ENCODE measurements around the gene PDE11A.

Gene PDE11A

DNA sequence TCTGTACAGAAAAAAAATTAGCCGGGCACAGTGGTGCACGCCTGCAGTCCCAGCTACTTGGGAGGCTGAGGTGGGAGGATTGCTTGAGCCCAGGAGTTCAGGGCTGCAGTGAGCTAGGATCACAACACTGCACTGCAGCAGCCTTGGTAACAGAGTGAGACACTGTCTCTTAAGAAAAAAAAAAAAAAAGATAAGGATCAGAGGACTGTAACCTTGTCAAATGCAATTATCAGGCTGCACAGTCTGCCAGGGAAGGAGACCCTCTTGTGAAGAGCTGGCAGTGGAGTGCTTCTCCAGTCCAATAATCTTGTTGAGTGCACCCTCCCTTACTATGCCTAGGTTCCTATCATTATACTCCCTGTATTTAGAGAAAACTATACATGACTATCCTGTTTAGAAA lies 330.7 kb downstream of the PDE11A start:
- FAIRE-seq, result no peak
- TF ChIP-seq PAX5 (IDR thresholded peaks at IDR 0.05; ENCODE audit: insufficient read depth, low read length, severe bottlenecking) (no peak), POU2F2 (IDR thresholded peaks at IDR 0.05; ENCODE audit: low read depth, low read length) (no peak), SPI1 (IDR thresholded peaks at IDR 0.05; ENCODE audit: low read depth, low read length) (no peak), POLR2AphosphoS5 (IDR thresholded peaks at IDR 0.05; ENCODE audit: low read depth, low read length) (no peak), POLR2A (IDR thresholded peaks at IDR 0.05; ENCODE audit: low read depth, low read length) (no peak), TAF1 (IDR thresholded peaks at IDR 0.05; ENCODE audit: low read depth, low read length) (no peak)
- no peak for DNase-seq (ENCODE audit: insufficient read length, low spot score)

DNA sequence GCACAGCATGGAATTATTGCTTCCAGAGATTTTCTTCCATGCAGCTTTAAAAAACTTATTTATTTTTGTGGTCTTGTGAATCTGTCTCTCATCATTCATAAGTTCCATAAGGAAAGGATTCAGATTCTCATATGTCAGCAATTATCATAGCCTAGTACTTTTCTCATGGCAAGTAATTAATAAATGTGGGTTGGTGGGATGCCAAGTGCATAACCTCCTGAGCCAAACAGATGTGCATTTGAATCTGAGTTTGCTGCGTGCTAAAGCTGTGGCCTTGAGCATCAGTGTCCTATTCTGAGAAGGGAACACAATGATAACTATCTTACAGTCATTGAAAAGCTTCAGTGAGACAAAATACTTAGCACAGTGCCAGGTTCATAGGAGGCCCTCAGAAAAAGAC lies 331.9 kb downstream of the PDE11A start:
- FAIRE-seq, result no peak
- no peak for TF ChIP-seq PAX5 (IDR thresholded peaks at IDR 0.05; ENCODE audit: insufficient read depth, low read length, severe bottlenecking)
- TF ChIP-seq POU2F2 (IDR thresholded peaks at IDR 0.05; ENCODE audit: low read depth, low read length), result no peak
- TF ChIP-seq SPI1 (IDR thresholded peaks at IDR 0.05; ENCODE audit: low read depth, low read length), result no peak
- no peak for TF ChIP-seq POLR2A (IDR thresholded peaks at IDR 0.05; ENCODE audit: low read depth, low read length)
- TF ChIP-seq POLR2AphosphoS5 (IDR thresholded peaks at IDR 0.05; ENCODE audit: low read depth, low read length), result no peak
- TF ChIP-seq TAF1 (IDR thresholded peaks at IDR 0.05; ENCODE audit: low read depth, low read length), result no peak
- no peak for DNase-seq (ENCODE audit: insufficient read length, low spot score)

DNA sequence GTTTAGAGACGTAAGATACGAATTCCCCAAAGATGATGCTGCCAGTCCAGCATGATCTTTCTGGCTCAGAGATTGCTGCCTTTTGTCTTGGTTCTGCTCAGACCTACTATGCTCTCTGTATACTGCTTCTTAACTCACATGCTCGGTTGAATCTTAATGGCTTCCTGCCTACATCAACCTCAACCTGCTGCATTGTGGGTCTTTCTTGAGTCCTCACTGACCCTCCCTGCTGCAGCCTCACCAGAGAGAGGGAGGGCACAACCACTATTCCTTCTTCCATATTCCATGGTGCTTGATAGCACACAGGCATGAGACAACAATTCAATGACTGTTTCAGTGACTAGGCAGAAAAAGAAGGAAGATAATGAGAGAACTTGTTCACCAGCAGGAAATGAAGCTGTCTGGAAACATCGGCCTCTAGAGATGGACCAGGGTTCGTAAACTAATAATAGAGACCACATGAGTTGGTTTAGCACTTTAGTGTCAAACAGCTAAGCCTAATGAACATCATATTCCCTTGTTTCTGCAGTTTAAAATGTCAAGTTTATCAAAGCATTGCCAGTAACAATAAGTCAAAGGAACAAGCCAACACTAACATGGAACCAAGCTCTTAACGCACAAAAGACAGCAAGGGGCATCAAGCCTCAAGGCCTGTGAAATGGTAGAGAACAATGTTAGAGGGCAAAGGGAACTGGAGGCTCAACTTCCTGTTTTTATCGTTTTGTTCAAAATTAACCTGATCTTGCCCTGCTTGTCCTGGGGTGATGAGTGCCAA lies 333.9 kb downstream of the PDE11A start:
- TF ChIP-seq POU2F2 (IDR thresholded peaks at IDR 0.05; ENCODE audit: low read depth, low read length) (no peak), POLR2AphosphoS5 (IDR thresholded peaks at IDR 0.05; ENCODE audit: low read depth, low read length) (no peak), SPI1 (IDR thresholded peaks at IDR 0.05; ENCODE audit: low read depth, low read length) (no peak), TAF1 (IDR thresholded peaks at IDR 0.05; ENCODE audit: low read depth, low read length) (no peak), POLR2A (IDR thresholded peaks at IDR 0.05; ENCODE audit: low read depth, low read length) (no peak), PAX5 (IDR thresholded peaks at IDR 0.05; ENCODE audit: insufficient read depth, low read length, severe bottlenecking) (no peak)
- no peak for DNase-seq (ENCODE audit: insufficient read length, low spot score)
- FAIRE-seq, result no peak

DNA sequence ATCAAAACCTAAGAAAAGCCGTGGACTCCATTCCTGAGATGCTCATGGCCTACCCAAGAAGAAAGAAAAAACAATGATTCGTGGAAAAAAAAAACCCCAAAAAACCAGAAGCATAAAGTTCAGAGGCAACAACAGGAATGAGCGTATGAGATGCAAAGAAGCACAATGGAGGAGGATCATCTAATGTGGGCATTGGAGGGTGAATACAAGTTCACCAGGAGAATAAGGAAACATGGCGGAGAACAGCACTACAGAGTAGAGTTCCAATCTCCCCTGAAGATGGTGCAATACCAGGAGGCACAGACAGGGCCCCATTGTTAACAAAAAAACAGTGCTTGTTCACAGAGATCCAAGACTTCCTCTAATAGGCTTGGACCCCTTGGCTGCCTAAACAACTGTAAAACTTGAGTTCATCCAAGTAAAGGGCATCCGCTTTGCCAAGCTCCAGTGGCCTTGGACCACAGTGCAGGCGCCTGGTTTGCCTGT lies 337.2 kb downstream of the PDE11A start:
- no peak for FAIRE-seq
- no peak for DNase-seq (ENCODE audit: insufficient read length, low spot score)
- TF ChIP-seq POU2F2 (IDR thresholded peaks at IDR 0.05; ENCODE audit: low read depth, low read length) (no peak), POLR2A (IDR thresholded peaks at IDR 0.05; ENCODE audit: low read depth, low read length) (no peak), SPI1 (IDR thresholded peaks at IDR 0.05; ENCODE audit: low read depth, low read length) (no peak), TAF1 (IDR thresholded peaks at IDR 0.05; ENCODE audit: low read depth, low read length) (no peak), POLR2AphosphoS5 (IDR thresholded peaks at IDR 0.05; ENCODE audit: low read depth, low read length) (no peak), PAX5 (IDR thresholded peaks at IDR 0.05; ENCODE audit: insufficient read depth, low read length, severe bottlenecking) (no peak)

DNA sequence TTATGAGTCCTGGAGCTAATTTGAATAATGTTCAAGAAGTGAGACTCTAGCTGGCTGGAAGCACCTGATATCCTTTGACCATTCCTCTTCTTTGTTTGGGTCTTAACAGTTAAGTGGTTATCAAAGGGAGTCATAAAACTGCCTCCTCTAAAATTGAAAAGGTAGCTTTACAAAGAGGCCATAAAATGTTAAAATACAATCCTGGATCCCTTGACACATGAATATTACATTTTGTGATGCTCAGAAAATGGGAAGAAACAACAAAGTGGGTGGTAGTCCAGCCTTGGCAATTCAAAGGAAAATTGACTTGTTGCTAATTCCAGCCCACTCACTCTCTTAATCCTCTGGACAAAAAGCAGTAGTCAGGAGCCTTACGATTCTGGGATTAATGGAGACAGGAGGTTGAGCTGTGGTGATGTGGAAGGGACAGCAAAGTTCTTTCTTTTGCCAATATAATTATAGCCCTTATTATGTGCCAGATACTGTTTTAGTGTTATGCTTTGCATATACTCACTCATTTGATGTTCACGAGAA lies 339.2 kb downstream of the PDE11A start:
- FAIRE-seq, result no peak
- no peak for DNase-seq (ENCODE audit: insufficient read length, low spot score)
- TF ChIP-seq TAF1 (IDR thresholded peaks at IDR 0.05; ENCODE audit: low read depth, low read length) (no peak), POU2F2 (IDR thresholded peaks at IDR 0.05; ENCODE audit: low read depth, low read length) (no peak), POLR2A (IDR thresholded peaks at IDR 0.05; ENCODE audit: low read depth, low read length) (no peak), SPI1 (IDR thresholded peaks at IDR 0.05; ENCODE audit: low read depth, low read length) (no peak), PAX5 (IDR thresholded peaks at IDR 0.05; ENCODE audit: insufficient read depth, low read length, severe bottlenecking) (no peak)

DNA sequence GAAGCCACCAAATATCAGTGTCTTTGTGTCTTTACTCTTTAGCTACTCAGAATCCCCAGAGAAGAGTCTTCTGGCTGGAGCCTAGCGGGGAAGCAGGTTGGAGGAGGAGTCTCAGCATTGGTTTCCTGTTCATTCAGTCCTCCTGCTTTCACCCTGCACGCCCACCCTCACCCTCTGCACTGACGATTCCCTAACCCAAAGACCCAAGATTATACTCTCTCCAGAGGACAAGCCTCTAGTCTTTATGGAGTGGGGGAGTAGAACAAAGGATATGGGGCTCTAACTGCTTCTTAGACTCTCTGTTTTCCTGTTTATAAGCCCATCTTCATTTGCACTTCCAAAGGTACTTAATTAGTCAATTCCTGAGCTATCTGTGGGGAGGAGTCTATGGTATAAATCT lies 341.2 kb downstream of the PDE11A start:
- TF ChIP-seq TAF1 (IDR thresholded peaks at IDR 0.05; ENCODE audit: low read depth, low read length) (no peak), PAX5 (IDR thresholded peaks at IDR 0.05; ENCODE audit: insufficient read depth, low read length, severe bottlenecking) (no peak), POLR2AphosphoS5 (IDR thresholded peaks at IDR 0.05; ENCODE audit: low read depth, low read length) (no peak), POLR2A (IDR thresholded peaks at IDR 0.05; ENCODE audit: low read depth, low read length) (no peak), SPI1 (IDR thresholded peaks at IDR 0.05; ENCODE audit: low read depth, low read length) (no peak), POU2F2 (IDR thresholded peaks at IDR 0.05; ENCODE audit: low read depth, low read length) (no peak)
- FAIRE-seq (no peak), DNase-seq (ENCODE audit: insufficient read length, low spot score) (no peak)

DNA sequence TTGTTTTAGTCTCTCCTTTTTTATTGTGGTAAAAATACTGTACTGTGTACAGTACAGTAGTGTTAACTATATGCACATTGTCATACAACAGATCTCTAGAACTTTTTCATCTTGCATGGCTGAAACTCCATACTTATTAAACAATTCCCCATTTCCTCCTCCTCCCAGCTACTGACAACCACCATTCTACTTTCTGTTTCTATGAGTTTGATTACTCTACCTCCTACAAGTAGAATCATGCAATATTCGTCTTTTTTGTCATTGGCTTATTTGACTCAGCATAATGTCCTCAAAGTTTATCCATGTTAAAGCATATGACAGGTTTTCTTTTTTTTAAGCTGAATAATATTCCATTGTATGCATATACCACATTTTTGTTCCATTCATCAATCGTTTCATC lies 341.8 kb downstream of the PDE11A start:
- TF ChIP-seq TAF1 (IDR thresholded peaks at IDR 0.05; ENCODE audit: low read depth, low read length) (no peak), POLR2AphosphoS5 (IDR thresholded peaks at IDR 0.05; ENCODE audit: low read depth, low read length) (no peak), POU2F2 (IDR thresholded peaks at IDR 0.05; ENCODE audit: low read depth, low read length) (no peak), SPI1 (IDR thresholded peaks at IDR 0.05; ENCODE audit: low read depth, low read length) (no peak), POLR2A (IDR thresholded peaks at IDR 0.05; ENCODE audit: low read depth, low read length) (no peak), PAX5 (IDR thresholded peaks at IDR 0.05; ENCODE audit: insufficient read depth, low read length, severe bottlenecking) (no peak)
- peak; percentile 43 for FAIRE-seq
- no peak for DNase-seq (ENCODE audit: insufficient read length, low spot score)

DNA sequence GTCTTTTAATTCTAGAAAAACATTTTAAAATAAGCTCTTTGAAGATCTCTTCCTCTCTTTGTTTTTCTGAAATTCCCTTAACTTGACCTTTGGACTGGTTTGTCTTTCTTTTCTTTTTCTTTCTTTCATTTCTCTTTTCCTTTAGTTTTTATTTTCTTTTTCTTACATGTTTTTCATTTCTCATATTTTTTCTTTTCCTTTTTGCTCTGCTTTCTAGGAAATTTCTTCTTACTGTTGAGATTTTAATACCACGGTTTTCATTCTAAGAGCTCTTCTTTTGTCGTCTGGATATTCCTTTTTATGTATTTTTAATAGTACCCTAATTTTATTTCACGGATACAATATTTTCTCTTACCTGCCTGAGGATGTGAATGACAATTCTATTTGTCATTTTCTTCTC lies 342.2 kb downstream of the PDE11A start:
- FAIRE-seq (no peak), DNase-seq (ENCODE audit: insufficient read length, low spot score) (no peak)
- TF ChIP-seq PAX5 (IDR thresholded peaks at IDR 0.05; ENCODE audit: insufficient read depth, low read length, severe bottlenecking) (no peak), POLR2AphosphoS5 (IDR thresholded peaks at IDR 0.05; ENCODE audit: low read depth, low read length) (no peak), TAF1 (IDR thresholded peaks at IDR 0.05; ENCODE audit: low read depth, low read length) (no peak), SPI1 (IDR thresholded peaks at IDR 0.05; ENCODE audit: low read depth, low read length) (no peak), POU2F2 (IDR thresholded peaks at IDR 0.05; ENCODE audit: low read depth, low read length) (no peak), POLR2A (IDR thresholded peaks at IDR 0.05; ENCODE audit: low read depth, low read length) (no peak)

DNA sequence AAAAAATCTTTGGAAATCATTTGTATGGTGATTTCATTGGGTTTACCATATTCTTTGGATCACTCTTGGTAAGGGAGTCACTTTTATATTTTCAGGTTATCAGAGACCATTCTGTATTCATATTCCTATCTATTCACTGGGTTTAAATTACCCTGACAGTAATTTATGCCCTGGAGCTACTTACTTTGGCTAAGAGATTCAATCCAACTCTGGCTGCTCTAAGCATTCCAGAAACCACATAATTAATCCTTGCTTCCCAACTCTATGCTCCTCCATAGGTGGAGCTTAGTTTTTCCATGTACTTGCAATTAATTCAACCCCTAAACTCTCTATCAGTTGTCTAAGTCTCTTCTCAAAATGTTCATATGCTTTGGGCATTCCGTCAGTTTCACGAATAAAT lies 343.7 kb downstream of the PDE11A start:
- DNase-seq (ENCODE audit: insufficient read length, low spot score) (no peak), FAIRE-seq (no peak)
- TF ChIP-seq PAX5 (IDR thresholded peaks at IDR 0.05; ENCODE audit: insufficient read depth, low read length, severe bottlenecking), result no peak
- TF ChIP-seq POU2F2 (IDR thresholded peaks at IDR 0.05; ENCODE audit: low read depth, low read length), result no peak
- no peak for TF ChIP-seq POLR2AphosphoS5 (IDR thresholded peaks at IDR 0.05; ENCODE audit: low read depth, low read length)
- TF ChIP-seq POLR2A (IDR thresholded peaks at IDR 0.05; ENCODE audit: low read depth, low read length), result no peak
- no peak for TF ChIP-seq TAF1 (IDR thresholded peaks at IDR 0.05; ENCODE audit: low read depth, low read length)
